Measurements from ENCODE around the gene PIP4K2B. TPM values are rescaled to one million over a fixed set of nuclear protein-coding genes. Genes with fewer than 3 reads are reported as not detected.
"Not testable (repeated sequence)": the region's sequence is repeated elsewhere in the genome, so short reads cannot be mapped to it uniquely, and the experiment has no call there.

PIP4K2B gene
- total and polyA plus RNA-seq, 9 of the 15 experiments (the other 6 are each of a cell fraction or from before 2014, with no cell fraction given), result 3.7 to 29.9 (median 23.0) TPM

- no peak for TF ChIP-seq THRAP3 (IDR thresholded peaks at IDR 0.05; ENCODE audit: borderline replicate concordance)
- no peak for TF ChIP-seq KDM4B (IDR thresholded peaks at IDR 0.05; ENCODE audit: borderline replicate concordance in 2 of 2, low read depth in 1 of 2)
These were observed 8.2 kb downstream of the PIP4K2B start (continued) for GRCh38 chr17:38791162-38791561.

- CTCF ChIA-PET (ENCODE audit: low intra/inter-chr PET ratio), result not testable (repeated sequence)
These were observed 9.1 kb downstream of the PIP4K2B start for GRCh38 chr17:38790148-38790707.

GRCh38 chr17:38789185-38789584 lies 10.2 kb downstream of the PIP4K2B start:
- H3K4me2 ChIP-seq (ENCODE audit: insufficient read depth, low read length), result no peak overlapping the region
- ATAC-seq (no peak; the same call in 2 of the 3 replicates), DNase-seq (ENCODE audit: extremely low read depth in 1 of 4, low spot score in 3 of 4) (peak in 1 of 4 experiments; percentile 12), FAIRE-seq (no peak)
- H3K4me1 ChIP-seq (replicated peaks in 1 of 2; ENCODE audit: control insufficient read depth in 2 of 2, insufficient read depth in 2 of 2, low read length in 2 of 2), result no peaks in the 10 kb centered on the region
- ChIA-PET POLR2A (interaction anchor here (2.9 kb wide), 1 partner anchor 9 kb away, joined by 19 read pairs; no protein-coding TSS in a partner anchor), CTCF (ENCODE audit: low intra/inter-chr PET ratio) (no interaction called here)
- no peaks in the 10 kb centered on the region for H3K27me3 ChIP-seq (ENCODE audit: control insufficient read depth in 2 of 2, insufficient read depth in 2 of 2, low read length in 2 of 2)
- no peak overlapping the region for H3K27ac ChIP-seq (ENCODE audit: extremely low read depth, low read depth, low read length)
- H3K9me1 ChIP-seq (ENCODE audit: control insufficient read depth, insufficient read depth, low read length), result no peaks in the 10 kb centered on the region
- peaks cover 33% of the 10 kb centered on the region for H3K36me3 ChIP-seq (ENCODE audit: control insufficient read depth, insufficient read depth, low read length)
- no peak overlapping the region for H3K4me3 ChIP-seq
- 0% methylated on average over 1 of the region's 1 CpG for WGBS (ENCODE audit: insufficient coverage, low coverage, missing lambda C conversion rate)
- intact Hi-C loops (cut with micrococcal nuclease), result no loop called here
- no peak overlapping the region for H2AFZ ChIP-seq (ENCODE audit: low read depth, low read length)
- in situ Hi-C loops (cut with MboI), result no loop called here
- H3K9me3 ChIP-seq (replicated peaks; ENCODE audit: control insufficient read depth, insufficient read depth, low read depth, low read length), result no peaks in the 10 kb centered on the region
- TF ChIP-seq JUN (IDR thresholded peaks at IDR 0.05; ENCODE audit: borderline replicate concordance, low read depth, low read length), result no peak
- TF ChIP-seq JUN (CRISPR knock-in tag; IDR thresholded peaks at IDR 0.05; ENCODE audit: borderline replicate concordance), result no peak
- TF ChIP-seq HEY1 (CRISPR knock-in tag; IDR thresholded peaks at IDR 0.05; ENCODE audit: borderline replicate concordance), result no peak
- no peak for TF ChIP-seq CHD2 (IDR thresholded peaks at IDR 0.05; ENCODE audit: low read depth, low read length)
- TF ChIP-seq ZNF695 (CRISPR knock-in tag; IDR thresholded peaks at IDR 0.05), result no peak
- TF ChIP-seq ZNF655 (CRISPR knock-in tag; IDR thresholded peaks at IDR 0.05), result no peak
- no TSS peak for BruUV-seq (replicated peaks)
- peaks cover 11% of the 10 kb centered on the region; the same call in 2 of the 3 replicates for H3K79me2 ChIP-seq (ENCODE audit: control insufficient read depth, insufficient read depth, low read length)
- H4K20me1 ChIP-seq (replicated peaks; ENCODE audit: control insufficient read depth, insufficient read depth, low read length), result no peaks in the 10 kb centered on the region
- H3K9ac ChIP-seq (ENCODE audit: insufficient read depth in 1 of 2, low read depth in 2 of 2, low read length in 2 of 2), result no peak overlapping the region

More at GRCh38 chr17:38790148-38790707, 9.1 kb downstream of the PIP4K2B start:
- H4K20me1 ChIP-seq (replicated peaks; ENCODE audit: control insufficient read depth, insufficient read depth, low read length); ATAC-seq; in situ Hi-C loops (cut with MboI); H3K4me2 ChIP-seq (ENCODE audit: insufficient read depth, low read length); H3K9ac ChIP-seq (ENCODE audit: insufficient read depth in 1 of 2, low read depth in 2 of 2, low read length in 2 of 2); H3K9me1 ChIP-seq (ENCODE audit: control insufficient read depth, insufficient read depth, low read length); H3K9me3 ChIP-seq (replicated peaks; ENCODE audit: control insufficient read depth, insufficient read depth, low read depth, low read length); BruUV-seq (replicated peaks); DNase-seq (ENCODE audit: extremely low read depth in 1 of 4, low spot score in 3 of 4); H3K27ac ChIP-seq (ENCODE audit: extremely low read depth, low read depth, low read length); H2AFZ ChIP-seq (ENCODE audit: low read depth, low read length); intact Hi-C loops (cut with micrococcal nuclease); FAIRE-seq; H3K27me3 ChIP-seq (ENCODE audit: control insufficient read depth in 2 of 2, insufficient read depth in 2 of 2, low read length in 2 of 2); H3K4me3 ChIP-seq; H3K4me1 ChIP-seq (replicated peaks in 1 of 2; ENCODE audit: control insufficient read depth in 2 of 2, insufficient read depth in 2 of 2, low read length in 2 of 2): not testable (repeated sequence)
- 87% methylated on average over 13 of the region's 13 CpGs for WGBS (ENCODE audit: insufficient coverage, low coverage, missing lambda C conversion rate)
- POLR2A ChIA-PET, result interaction anchor here (0.7 kb wide), 1 partner anchor 31 kb away, joined by 3 read pairs; no protein-coding TSS in a partner anchor
- Histone ChIP-seq H3K79me2 (ENCODE audit: control insufficient read depth, insufficient read depth, low read length) (peaks cover 12% of the 10 kb centered on the region; the same call in 2 of the 3 replicates), H3K36me3 (ENCODE audit: control insufficient read depth, insufficient read depth, low read length) (peaks cover 24% of the 10 kb centered on the region; the same call in 2 of the 3 replicates)
